ENCODE results near the gene HPSE2. TPM values are rescaled to one million over a fixed set of nuclear protein-coding genes. Genes with fewer than 3 reads are reported as not detected.

The HPSE2 gene
- total RNA-seq, 1 experiment from 2014 or later = 0.20 TPM

DNA sequence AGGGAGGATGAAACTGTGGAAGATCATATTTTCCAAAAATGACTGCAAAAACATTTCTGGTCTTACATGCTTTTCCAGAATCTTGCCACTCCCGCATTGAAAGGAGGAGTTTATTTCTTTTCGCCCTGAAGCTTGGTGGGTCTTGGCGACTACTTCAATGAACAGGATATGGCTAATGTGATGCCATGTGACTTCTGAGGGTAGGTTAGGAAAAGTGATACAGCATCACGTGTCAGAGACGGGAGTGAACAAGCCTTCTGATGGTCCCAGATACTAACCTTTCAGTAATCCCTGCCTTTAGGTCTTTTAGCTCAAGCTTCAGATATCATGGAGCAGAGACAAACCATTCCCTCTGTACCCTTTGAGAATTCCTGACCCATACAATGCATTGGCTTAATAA lies 596.7 kb downstream of the HPSE2 start:
- no peak overlapping the region for H2AFZ ChIP-seq (ENCODE audit: low read length)
- Mint-ChIP-seq H3K36me3 (ENCODE audit: insufficient read depth in 1 of 3, low read depth in 3 of 3) (no peaks in the 10 kb centered on the region), H3K4me1 (peaks cover 8 to 9% of the 10 kb centered on the region in 2 experiments; a peak in 3 of 4 replicates), H3K27ac (no peak overlapping the region), H3K4me3 (no peak overlapping the region), H3K9me3 (no peaks in the 10 kb centered on the region), H3K27me3 (ENCODE audit: low read depth) (no peaks in the 10 kb centered on the region)
- no peaks in the 10 kb centered on the region for H3K23me2 ChIP-seq (ENCODE audit: insufficient read length, low read depth, low read length, poor library complexity, severe bottlenecking)
- no peak overlapping the region for H3K4ac ChIP-seq (ENCODE audit: low read depth, low read length)
- no peak overlapping the region for H2BK5ac ChIP-seq (ENCODE audit: insufficient read length, low read length)
- no peak overlapping the region for H4K91ac ChIP-seq (ENCODE audit: insufficient read length, low read depth, low read length)
- H3K27ac ChIP-seq (ENCODE audit: insufficient read length, low read depth, low read length) = no peak overlapping the region
- H3K4me2 ChIP-seq (ENCODE audit: insufficient read depth, insufficient read length, low read length) = no peak overlapping the region
- H2BK15ac ChIP-seq (ENCODE audit: low read depth, low read length) = no peak overlapping the region
- TF ChIP-seq, protein P1, sequence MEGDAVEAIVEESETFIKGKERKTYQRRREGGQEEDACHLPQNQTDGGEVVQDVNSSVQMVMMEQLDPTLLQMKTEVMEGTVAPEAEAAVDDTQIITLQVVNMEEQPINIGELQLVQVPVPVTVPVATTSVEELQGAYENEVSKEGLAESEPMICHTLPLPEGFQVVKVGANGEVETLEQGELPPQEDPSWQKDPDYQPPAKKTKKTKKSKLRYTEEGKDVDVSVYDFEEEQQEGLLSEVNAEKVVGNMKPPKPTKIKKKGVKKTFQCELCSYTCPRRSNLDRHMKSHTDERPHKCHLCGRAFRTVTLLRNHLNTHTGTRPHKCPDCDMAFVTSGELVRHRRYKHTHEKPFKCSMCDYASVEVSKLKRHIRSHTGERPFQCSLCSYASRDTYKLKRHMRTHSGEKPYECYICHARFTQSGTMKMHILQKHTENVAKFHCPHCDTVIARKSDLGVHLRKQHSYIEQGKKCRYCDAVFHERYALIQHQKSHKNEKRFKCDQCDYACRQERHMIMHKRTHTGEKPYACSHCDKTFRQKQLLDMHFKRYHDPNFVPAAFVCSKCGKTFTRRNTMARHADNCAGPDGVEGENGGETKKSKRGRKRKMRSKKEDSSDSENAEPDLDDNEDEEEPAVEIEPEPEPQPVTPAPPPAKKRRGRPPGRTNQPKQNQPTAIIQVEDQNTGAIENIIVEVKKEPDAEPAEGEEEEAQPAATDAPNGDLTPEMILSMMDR (conservative IDR thresholded peaks at IDR 0.05) = no peak
- no peak overlapping the region for H2BK120ac ChIP-seq (ENCODE audit: low read depth, low read length, poor library complexity, severe bottlenecking)
- no peaks in the 10 kb centered on the region for H4K20me1 ChIP-seq (ENCODE audit: control insufficient read depth, insufficient read depth, insufficient read length)
- H4K5ac ChIP-seq (ENCODE audit: insufficient read length, low read depth, low read length) = no peak overlapping the region
- H3K14ac ChIP-seq (ENCODE audit: insufficient read depth, low read length) = no peak overlapping the region
- H3K18ac ChIP-seq (ENCODE audit: insufficient read length, low read depth, low read length) = no peak overlapping the region
- H3K9ac ChIP-seq (ENCODE audit: extremely low read depth, insufficient read length, low read length) = no peak overlapping the region
- no peak overlapping the region for H2AK5ac ChIP-seq (ENCODE audit: insufficient read length, low read length)
- no peaks in the 10 kb centered on the region for H3K79me2 ChIP-seq (ENCODE audit: insufficient read depth, low read length)
- DNase-seq = no peak
- H3K4me1 ChIP-seq (ENCODE audit: insufficient read depth, low read length) = 0 out of 2 replicates have a peak, but pooled peaks cover 2% of the 10 kb centered on the region
- H3K27me3 ChIP-seq (ENCODE audit: insufficient read depth, low read length) = no peaks in the 10 kb centered on the region
- H3K56ac ChIP-seq (ENCODE audit: insufficient read length, low read depth, low read length) = no peak overlapping the region
- H2BK12ac ChIP-seq (ENCODE audit: insufficient read length, low read depth, low read length) = no peak overlapping the region
- H3T11ph ChIP-seq (ENCODE audit: low read length) = no peak overlapping the region
- no peak overlapping the region for H4K8ac ChIP-seq (replicated peaks; ENCODE audit: insufficient read length, low read depth, low read length)
- WGBS (ENCODE audit: extremely low coverage, insufficient read length, low lambda C conversion rate) = no CpG with 5 or more reads among the region's 5 CpGs
- H3K79me1 ChIP-seq (ENCODE audit: insufficient read depth, low read depth, low read length, poor library complexity, severe bottlenecking) = no peaks in the 10 kb centered on the region
- H3K23ac ChIP-seq (ENCODE audit: insufficient read length, low read depth, low read length) = no peak overlapping the region
- H2BK20ac ChIP-seq (ENCODE audit: low read depth, low read length, poor library complexity, severe bottlenecking) = no peak overlapping the region
- H3K9me3 ChIP-seq (ENCODE audit: control insufficient read depth, low read depth, low read length) = no peaks in the 10 kb centered on the region
